HEK293 (cell line): ENCODE measurements around the gene OGFOD3.

Source experiments
- CTCF ChIP-seq: fragments of 450-650 bp; formaldehyde crosslinking; IDR thresholded peaks from 2 replicates; pipeline ENCODE4 v1.5.1; 2016; ENCODE audit warnings: missing biosample characterization, missing genetic modification characterization
- SP2 ChIP-seq: fragments of 450-650 bp; formaldehyde crosslinking; IDR thresholded peaks from 2 replicates; pipeline ENCODE4 v1.5.1; 2016; ENCODE audit warnings: missing biosample characterization, missing genetic modification characterization
- ZFP37 ChIP-seq: fragments of 450-650 bp; formaldehyde crosslinking; IDR thresholded peaks from 2 replicates; pipeline ENCODE4 v1.5.1; 2016; ENCODE audit warnings: missing biosample characterization, missing genetic modification characterization
- ZNF423 ChIP-seq: fragments of 450-650 bp; formaldehyde crosslinking; IDR thresholded peaks from 2 replicates; pipeline ENCODE4 v1.5.1; 2016; ENCODE audit warnings: missing biosample characterization, missing genetic modification characterization
- TF ChIP-seq, protein P1 (sequence below): fragments of 450-650 bp; formaldehyde crosslinking; IDR thresholded peaks from 2 replicates; pipeline ENCODE4 v1.5.1; 2016; ENCODE audit warnings: missing biosample characterization, missing genetic modification characterization
- TF ChIP-seq, protein P2 (sequence below): fragments of 450-650 bp; formaldehyde crosslinking; optimal IDR thresholded peaks from 2 replicates; pipeline ENCODE3; 2016; ENCODE audit warnings: missing biosample characterization, mild to moderate bottlenecking, missing genetic modification characterization

DNA sequence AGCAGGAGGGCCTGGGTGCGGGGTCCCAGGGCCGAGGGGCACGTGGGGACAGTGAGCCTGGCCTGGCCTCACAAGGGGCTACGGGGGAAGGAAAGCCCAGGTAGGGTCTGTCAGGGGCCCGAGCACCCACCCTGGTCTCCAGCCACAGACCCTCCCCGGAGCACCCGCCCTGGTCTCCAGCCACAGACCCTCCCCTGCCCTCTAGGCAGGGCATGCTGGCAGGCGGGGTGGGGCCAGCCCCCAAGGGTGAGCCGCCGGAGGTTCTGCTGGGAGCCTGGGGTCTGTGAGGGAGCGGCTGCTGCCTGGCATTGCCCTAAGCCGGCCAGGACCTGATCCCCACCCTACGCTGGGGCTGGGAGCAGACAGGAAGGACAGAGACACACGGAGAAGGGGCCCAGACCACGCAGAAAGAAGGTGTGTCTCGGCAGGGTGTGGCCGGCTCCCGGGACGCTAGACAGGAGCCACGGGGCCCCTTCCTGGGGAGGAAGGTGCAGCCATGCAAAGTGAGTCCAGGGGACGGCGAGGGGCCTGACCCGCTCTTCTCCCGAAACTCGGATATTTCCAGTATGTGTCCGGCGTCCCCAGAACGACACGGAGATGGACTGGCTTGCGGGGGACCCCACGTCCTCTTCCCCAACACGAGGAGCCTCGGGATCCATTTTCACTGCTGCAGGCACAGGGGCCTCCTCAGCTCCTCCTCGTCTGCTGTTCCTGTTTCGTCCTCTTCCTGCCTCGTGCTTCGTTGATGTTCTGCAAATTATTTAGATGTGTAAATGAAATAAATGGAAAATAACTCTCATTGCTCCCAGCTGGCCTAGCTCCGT, 31.3 kb downstream of the OGFOD3 start:
- TF ChIP-seq, protein P1, sequence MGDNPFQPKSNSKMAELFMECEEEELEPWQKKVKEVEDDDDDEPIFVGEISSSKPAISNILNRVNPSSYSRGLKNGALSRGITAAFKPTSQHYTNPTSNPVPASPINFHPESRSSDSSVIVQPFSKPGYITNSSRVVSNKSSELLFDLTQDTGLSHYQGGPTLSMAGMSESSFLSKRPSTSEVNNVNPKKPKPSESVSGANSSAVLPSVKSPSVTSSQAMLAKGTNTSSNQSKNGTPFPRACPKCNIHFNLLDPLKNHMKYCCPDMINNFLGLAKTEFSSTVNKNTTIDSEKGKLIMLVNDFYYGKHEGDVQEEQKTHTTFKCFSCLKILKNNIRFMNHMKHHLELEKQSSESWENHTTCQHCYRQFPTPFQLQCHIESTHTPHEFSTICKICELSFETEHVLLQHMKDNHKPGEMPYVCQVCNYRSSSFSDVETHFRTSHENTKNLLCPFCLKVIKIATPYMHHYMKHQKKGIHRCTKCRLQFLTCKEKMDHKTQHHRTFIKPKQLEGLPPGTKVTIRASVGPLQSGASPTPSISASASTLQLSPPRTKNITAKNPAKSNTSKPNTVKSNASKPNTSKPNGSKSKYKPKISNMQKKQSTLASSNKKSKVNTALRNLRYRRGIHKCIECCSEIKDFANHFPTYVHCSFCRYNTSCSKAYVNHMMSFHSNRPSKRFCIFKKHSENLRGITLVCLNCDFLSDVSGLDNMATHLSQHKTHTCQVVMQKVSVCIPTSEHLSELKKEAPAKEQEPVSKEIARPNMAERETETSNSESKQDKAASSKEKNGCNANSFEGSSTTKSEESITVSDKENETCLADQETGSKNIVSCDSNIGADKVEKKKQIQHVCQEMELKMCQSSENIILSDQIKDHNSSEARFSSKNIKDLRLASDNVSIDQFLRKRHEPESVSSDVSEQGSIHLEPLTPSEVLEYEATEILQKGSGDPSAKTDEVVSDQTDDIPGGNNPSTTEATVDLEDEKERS (tag by site-specific recombination), result no peak
- TF ChIP-seq ZNF423, result no peak
- no peak for TF ChIP-seq CTCF (tag by site-specific recombination)
- TF ChIP-seq ZFP37 (tag by site-specific recombination), result no peak
- TF ChIP-seq, protein P2, sequence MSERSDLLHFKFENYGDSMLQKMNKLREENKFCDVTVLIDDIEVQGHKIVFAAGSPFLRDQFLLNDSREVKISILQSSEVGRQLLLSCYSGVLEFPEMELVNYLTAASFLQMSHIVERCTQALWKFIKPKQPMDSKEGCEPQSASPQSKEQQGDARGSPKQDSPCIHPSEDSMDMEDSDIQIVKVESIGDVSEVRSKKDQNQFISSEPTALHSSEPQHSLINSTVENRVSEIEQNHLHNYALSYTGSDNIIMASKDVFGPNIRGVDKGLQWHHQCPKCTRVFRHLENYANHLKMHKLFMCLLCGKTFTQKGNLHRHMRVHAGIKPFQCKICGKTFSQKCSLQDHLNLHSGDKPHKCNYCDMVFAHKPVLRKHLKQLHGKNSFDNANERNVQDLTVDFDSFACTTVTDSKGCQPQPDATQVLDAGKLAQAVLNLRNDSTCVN, result no peak
- peak; percentile 4; the same call in 1 of the 2 replicates for TF ChIP-seq SP2 (tag by site-specific recombination)
